GM12878 (cell line): ENCODE data around the gene PTX4. TPM values are rescaled to one million over a fixed set of nuclear protein-coding genes. Genes with fewer than 3 reads are reported as not detected.

Experiments
- ATAC-seq: fragments of 200-7000 bp; cut with Tn5 transposase; 3 replicates; pipeline ENCODE4 v1.9.1; 2020; ENCODE audit warnings: mild to moderate bottlenecking, moderate library complexity
- BruUV-seq: library from RNA; stranded (reverse); fragments of 400-500 nt; replicated peaks from 2 replicates; lab custom pipeline; 2021; lab: Mats Ljungman, UMichigan
- CTCF ChIA-PET: fragments of 300-600 bp; sonication (Branson Sonifier 250); formaldehyde crosslinking; extraction: SDS; loops from one replicate; lab custom pipeline; 2021; ENCODE audit warnings: inconsistent platforms; lab: Yijun Ruan, JAX
- POLR2A ChIA-PET: fragments of 350-600 bp; formaldehyde crosslinking; extraction: SDS; loops from one replicate; lab custom pipeline; 2021; ENCODE audit warnings: inconsistent platforms; lab: Charles Lee
- RAD21 ChIA-PET: fragments of 300-600 bp; sonication (Branson Sonifier 250); formaldehyde crosslinking; loops from one replicate; lab custom pipeline; 2023; ENCODE audit warnings: antibody characterized with exemption; ENCODE audit not compliant: unreplicated experiment; lab: Charles Lee
- SMC1A ChIA-PET: fragments of 300-600 bp; sonication (Branson Sonifier 250); formaldehyde crosslinking; loops from one replicate; lab custom pipeline; 2023; ENCODE audit not compliant: unreplicated experiment, uncharacterized antibody; lab: Charles Lee
- DNase-seq: peaks from one replicate; pipeline ENCODE4 v3.0.0-alpha.2; 2011; ENCODE audit warnings: low read depth, low spot score
- FAIRE-seq: peaks from 3 replicates; lab custom pipeline; 2011; peaks lifted over from hg19 to GRCh38; lab: Jason Lieb, UNC
- H2AFZ ChIP-seq: 2 replicates; pipeline ENCODE4 v1.6.0; 2011; ENCODE audit warnings: low read depth, low read length, control low read depth; ENCODE audit not compliant: control insufficient read depth
- H3K27ac ChIP-seq: 2 replicates; pipeline ENCODE4 v1.5.1; 2011; ENCODE audit warnings: control low read depth; ENCODE audit not compliant: control insufficient read depth, insufficient read depth
- H3K27me3 ChIP-seq, 2 experiments: replicated peaks in 1 of 2; 2 replicates each; pipeline versions ENCODE4 v1.6.0 to v1.6.1; 2011; ENCODE audit warnings: low read length in 1 of 2; ENCODE audit not compliant: control insufficient read depth in 2 of 2, insufficient read depth in 2 of 2
- H3K36me3 ChIP-seq, 2 experiments: 2 replicates each; pipeline ENCODE4 v1.5.1; 2011; ENCODE audit warnings: low read length in 1 of 2; ENCODE audit not compliant: control insufficient read depth in 2 of 2, insufficient read depth in 2 of 2
- H3K4me1 ChIP-seq: 2 replicates; pipeline ENCODE4 v1.6.1; 2011; ENCODE audit warnings: mild to moderate bottlenecking, low read length, moderate library complexity, mixed read lengths; ENCODE audit not compliant: control insufficient read depth, insufficient read depth
- H3K4me2 ChIP-seq: 2 replicates; pipeline ENCODE4 v1.6.0; 2011; ENCODE audit warnings: control low read depth; ENCODE audit not compliant: control insufficient read depth, insufficient read depth
- H3K4me3 ChIP-seq: fragments of 200-600 bp; sonication (generic); 2 replicates; pipeline ENCODE4 v1.5.1; 2016
- H3K79me2 ChIP-seq: 2 replicates; pipeline ENCODE4 v1.6.0; 2011; ENCODE audit warnings: low read length; ENCODE audit not compliant: control insufficient read depth, insufficient read depth
- H3K9ac ChIP-seq: 2 replicates; pipeline ENCODE4 v1.8.0; 2011; ENCODE audit warnings: low read length, control low read depth, mixed read lengths; ENCODE audit not compliant: control insufficient read depth, insufficient read depth
- H3K9me3 ChIP-seq: replicated peaks from 3 replicates; pipeline ENCODE4 v1.5.1; 2011; ENCODE audit warnings: mild to moderate bottlenecking, low read length; ENCODE audit not compliant: control insufficient read depth, insufficient read depth
- H4K20me1 ChIP-seq: 2 replicates; pipeline ENCODE4 v1.6.0; 2011; ENCODE audit not compliant: control insufficient read depth, insufficient read depth
- ATF2 ChIP-seq: IDR thresholded peaks from 2 replicates; pipeline ENCODE4 v1.6.1; 2012; ENCODE audit warnings: low read length, inconsistent platforms
- FOS ChIP-seq: IDR thresholded peaks from 3 replicates; pipeline ENCODE4 v1.6.1; 2011; ENCODE audit warnings: borderline replicate concordance; ENCODE audit not compliant: insufficient read length; ENCODE audit errors: extremely low read depth
- HDAC6 ChIP-seq: fragments of 200-600 bp; sonication (generic); IDR thresholded peaks from one replicate; pipeline ENCODE4 v1.8.0; 2017; ENCODE audit warnings: antibody characterized with exemption; ENCODE audit not compliant: unreplicated experiment
- MYB ChIP-seq: fragments of 150-350 bp; IDR thresholded peaks from 2 replicates; pipeline ENCODE4 v1.6.1; 2014; ENCODE audit warnings: mild to moderate bottlenecking, low read depth, low read length, borderline replicate concordance
- SRF ChIP-seq, 2 experiments: IDR thresholded peaks; 2 replicates each; pipeline ENCODE4 v1.6.1; 2011; ENCODE audit warnings: low read depth in 2 of 2, low read length in 2 of 2, mild to moderate bottlenecking in 1 of 2, moderate library complexity in 1 of 2
- WGBS: methylation state at CpG from one replicate; pipeline ENCODE4 v1.1.6; 2016; ENCODE audit warnings: low lambda C conversion rate; ENCODE audit not compliant: insufficient replicate concordance, insufficient coverage; ENCODE audit errors: missing lambda C conversion rate; 5-methylcytosine and 5-hydroxymethylcytosine counted together
- in situ Hi-C: fragments of 300-500 bp; cut with MboI; formaldehyde crosslinking; loops from 9 replicates; pipeline ENCODE4 v1.14.3; 2018; ENCODE audit warnings: mixed read lengths
- intact Hi-C: fragments of 100-400 bp; cut with micrococcal nuclease; formaldehyde crosslinking; loops from one replicate; pipeline ENCODE4 v1.14.2; 2022; ENCODE audit not compliant: unreplicated experiment
- polyA plus RNA-seq, 11 experiments: library from polyadenylated mRNA; depleted of rRNA in 4 of 11; unstranded in 6 of 11; stranded (reverse) in 5 of 11; fragments of >200 nt; fragmentation: Nextera tagmentation in 4 of 11; fragmentation: Illumina TruSeq in 1 of 11; extraction: Ambion mirVana in 4 of 11; extraction: Trizol in 1 of 11; gene quantifications; 1 replicate in 1 of 11; 2 replicates in 10 of 11; pipeline versions ENCODE4 v1.2.1 to v1.2.3, GENCODE V29; 2011 to 2016; ENCODE audit warnings: inconsistent platforms in 2 of 11, missing spikeins in 2 of 11, low read depth in 1 of 11
- total RNA-seq, 4 experiments: library from RNA; depleted of rRNA in 3 of 4; stranded (reverse); fragments of >200 nt in 3 of 4; fragmentation: Illumina TruSeq in 1 of 4; extraction: Trizol in 1 of 4; gene quantifications; 2 replicates each; pipeline versions ENCODE4 v1.2.1 to v1.2.3, GENCODE V29; 2013 to 2021
- TF ChIP-seq, protein P1 (sequence below): IDR thresholded peaks from 2 replicates; pipeline ENCODE4 v1.6.1; 2011; ENCODE audit warnings: mild to moderate bottlenecking, low read depth, low read length, moderate library complexity; ENCODE audit not compliant: insufficient replicate concordance

PTX4 gene
- total and polyA plus RNA-seq, 10 of the 15 experiments (the other 5 are each of a cell fraction or from before 2014, with no cell fraction given): not detected

DNA sequence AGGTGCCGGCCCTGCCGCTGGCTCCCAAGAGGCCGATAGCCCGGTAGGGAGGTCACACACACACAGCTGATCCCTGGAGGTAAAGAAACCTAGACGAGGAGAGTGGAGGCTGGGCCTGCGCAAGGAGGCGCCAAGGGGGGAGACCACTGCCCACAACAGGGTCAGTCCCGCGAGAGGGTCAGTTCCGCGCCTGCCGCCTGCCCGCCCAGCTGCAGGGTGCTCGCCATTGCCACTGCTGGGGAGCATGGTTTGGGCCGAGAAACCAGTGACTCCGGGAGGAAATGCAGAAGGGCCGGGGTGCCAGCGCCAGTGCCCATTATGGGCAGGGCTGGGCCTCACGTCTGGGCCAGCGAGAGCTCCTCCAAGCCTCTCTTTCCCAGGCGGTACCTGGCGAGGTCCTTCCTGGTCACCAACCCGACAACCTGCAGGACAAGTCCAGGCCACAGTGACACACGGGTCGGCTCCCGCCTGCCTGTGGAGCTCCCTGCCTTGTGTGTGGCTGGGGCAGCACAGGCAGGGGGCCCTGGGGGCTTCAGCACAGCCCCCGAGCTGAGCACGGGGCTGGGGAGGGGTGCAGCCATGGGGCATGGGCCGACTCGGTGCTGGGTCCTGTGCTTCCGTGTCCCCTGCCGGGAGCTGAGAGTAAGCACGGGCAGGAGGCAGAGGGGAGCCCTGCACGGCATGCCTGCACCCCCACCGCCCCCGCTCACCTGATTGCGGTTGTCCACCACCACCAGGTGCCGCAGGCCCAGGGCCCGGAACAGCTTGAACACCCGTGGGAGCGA lies 42.3 kb downstream of the PTX4 start:
- Histone ChIP-seq H3K36me3 (no peaks in the 10 kb centered on the region), H3K9ac (no peak overlapping the region), H4K20me1 (no peaks in the 10 kb centered on the region), H3K79me2 (no peaks in the 10 kb centered on the region), H3K27me3 (no peaks in the 10 kb centered on the region), H3K4me2 (no peak overlapping the region), H3K27ac (no peak overlapping the region), H3K4me1 (no peaks in the 10 kb centered on the region), H2AFZ (no peak overlapping the region), H3K9me3 (no peaks in the 10 kb centered on the region), H3K4me3 (no peak overlapping the region)
- CTCF ChIA-PET: no interaction called here
- POLR2A ChIA-PET: no interaction called here
- DNase-seq (no peak), ATAC-seq (no peak), FAIRE-seq (no peak)
- intact Hi-C loops: no loop called here
- TF ChIP-seq SRF (IDR thresholded peaks at IDR 0.05; ENCODE audit: low read depth in 2 of 2, low read length in 2 of 2) (0 out of 4 replicates have a peak, but pooled peaks of 1 of the 2 experiments have one; percentile 4), HDAC6 (no peak)
- RAD21 ChIA-PET: no interaction called here
- BruUV-seq: TSS peak; percentile 65
- WGBS: 85% methylated on average over 40 of the region's 41 CpGs
- in situ Hi-C loops: no loop called here
- SMC1A ChIA-PET: no interaction called here

GRCh38 chr16:1445518-1446203 lies 43.1 kb downstream of the PTX4 start:
- H3K79me2 ChIP-seq: no peaks in the 10 kb centered on the region
- no peak overlapping the region for H2AFZ ChIP-seq
- in situ Hi-C loops: no loop called here
- no peak for FAIRE-seq
- ChIA-PET RAD21 (no interaction called here), POLR2A (no interaction called here), CTCF (no interaction called here), SMC1A (no interaction called here)
- intact Hi-C loops: no loop called here
- no peak overlapping the region for H3K27ac ChIP-seq
- H3K9ac ChIP-seq: no peak overlapping the region
- H3K4me1 ChIP-seq: no peaks in the 10 kb centered on the region
- no peak overlapping the region for H3K4me3 ChIP-seq
- 61% methylated on average over 23 of the region's 25 CpGs for WGBS
- no peaks in the 10 kb centered on the region for H4K20me1 ChIP-seq
- TF ChIP-seq FOS (no peak), ATF2 (no peak), MYB (no peak), SRF (IDR thresholded peaks at IDR 0.05; ENCODE audit: low read depth in 2 of 2, low read length in 2 of 2) (no peak)
- TF ChIP-seq, protein P1, sequence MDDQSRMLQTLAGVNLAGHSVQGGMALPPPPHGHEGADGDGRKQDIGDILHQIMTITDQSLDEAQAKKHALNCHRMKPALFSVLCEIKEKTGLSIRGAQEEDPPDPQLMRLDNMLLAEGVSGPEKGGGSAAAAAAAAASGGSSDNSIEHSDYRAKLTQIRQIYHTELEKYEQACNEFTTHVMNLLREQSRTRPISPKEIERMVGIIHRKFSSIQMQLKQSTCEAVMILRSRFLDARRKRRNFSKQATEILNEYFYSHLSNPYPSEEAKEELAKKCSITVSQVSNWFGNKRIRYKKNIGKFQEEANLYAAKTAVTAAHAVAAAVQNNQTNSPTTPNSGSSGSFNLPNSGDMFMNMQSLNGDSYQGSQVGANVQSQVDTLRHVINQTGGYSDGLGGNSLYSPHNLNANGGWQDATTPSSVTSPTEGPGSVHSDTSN: no peak
- no peaks in the 10 kb centered on the region for H3K27me3 ChIP-seq
- no peaks in the 10 kb centered on the region for H3K9me3 ChIP-seq
- DNase-seq: no peak
- peak; percentile 18; the same call in 2 of the 3 replicates for ATAC-seq
- H3K4me2 ChIP-seq: no peak overlapping the region
- no TSS peak for BruUV-seq
- no peaks in the 10 kb centered on the region for H3K36me3 ChIP-seq
